Kidney (tissue), 14 donors: ENCODE measurements around the gene ICE2. TPM values are rescaled to one million over a fixed set of nuclear protein-coding genes. Genes with fewer than 3 reads are reported as not detected.
A peak's percentile ranks its signal among the peaks of the same experiment; 100 is the strongest.

Experiments used
- DNase-seq, 5 donors: peaks; one replicate each; pipeline ENCODE4 v3.0.0-alpha.2; 2013 to 2020
- FAIRE-seq: peaks from 2 replicates; lab custom pipeline; 2012; peaks lifted over from hg19 to GRCh38; lab: Jason Lieb, UNC
- H3K27ac ChIP-seq, 2 donors: one replicate each; pipeline ENCODE4 v1.7.0; 2013; ENCODE audit warnings: low read depth in 2 of 2, low read length in 2 of 2, inconsistent platforms in 1 of 2
- H3K27me3 ChIP-seq: one replicate; pipeline ENCODE4 v1.7.1; 2013; ENCODE audit warnings: low read length, inconsistent platforms; ENCODE audit not compliant: control insufficient read depth, insufficient read depth
- H3K36me3 ChIP-seq, 3 donors: one replicate each; pipeline versions ENCODE4 v1.7.0 to v1.7.1; 2013; ENCODE audit warnings: low read length in 3 of 3, control low read depth in 1 of 3, inconsistent platforms in 1 of 3; ENCODE audit not compliant: insufficient read depth in 3 of 3, control insufficient read depth in 2 of 3
- H3K4me1 ChIP-seq, 3 donors: one replicate each; pipeline versions ENCODE4 v1.7.0 to v1.7.1; 2013; ENCODE audit warnings: low read length in 3 of 3, inconsistent platforms in 1 of 3, low read depth in 1 of 3; ENCODE audit not compliant: control insufficient read depth in 2 of 3, insufficient read depth in 2 of 3
- H3K4me3 ChIP-seq, 3 donors: one replicate each; pipeline versions ENCODE4 v1.7.0 to v1.8.1; 2013; ENCODE audit warnings: low read length in 3 of 3, control low read depth in 1 of 3, inconsistent platforms in 1 of 3
- H3K9ac ChIP-seq, 3 donors: one replicate each; pipeline versions ENCODE4 v1.7.0 to v1.7.1; 2013; ENCODE audit warnings: low read length in 3 of 3, control low read depth in 1 of 3, inconsistent platforms in 1 of 3
- H3K9me3 ChIP-seq, 3 donors: one replicate each; pipeline versions ENCODE4 v1.7.0 to v1.7.1; 2013; ENCODE audit warnings: low read length in 3 of 3, control low read depth in 1 of 3, inconsistent platforms in 1 of 3; ENCODE audit not compliant: control insufficient read depth in 2 of 3, insufficient read depth in 1 of 3
- CTCF ChIP-seq: IDR thresholded peaks from 3 replicates; pipeline ENCODE4 v1.5.1; 2012; ENCODE audit warnings: mild to moderate bottlenecking, moderate library complexity, borderline replicate concordance; ENCODE audit not compliant: insufficient read depth; ENCODE audit errors: extremely low read depth
- intact Hi-C: fragments of 100-400 bp; cut with DNase I; formaldehyde crosslinking; loops from one replicate; pipeline ENCODE4 v1.11.1; 2022
- polyA plus RNA-seq: library from polyadenylated mRNA; stranded (reverse); fragments of 350-450 nt; fragmentation: Illumina TruSeq; extraction: RNeasy Lipid Tissue Mini Kit (QIAGEN cat#74804); gene quantifications from one replicate; pipeline ENCODE4 v1.2.3, GENCODE V29; 2014; ENCODE audit warnings: low read depth, low replicate concordance; ENCODE audit not compliant: insufficient read depth
- total RNA-seq: library from RNA; stranded (reverse); fragmentation: NEBNext Ultra II Directional; extraction: Animal tissue kit (Norgen Biotek cat#: 25700); gene quantifications from one replicate; pipeline ENCODE4 v1.2.1, GENCODE V29; 2021
- donor health status: control.
- donor health status: control.
- donor health status: control.
- donor health status: control.
- donor health status: control.
- donor health status: DM: yes; HTN: yes; CAD: no.
- donor health status: Normal renal cell carcinoma (clear cell type).

The ICE2 gene
- total and polyA plus RNA-seq, 2 donors from 2014 or later: 16.4 to 61.4 TPM

DNA sequence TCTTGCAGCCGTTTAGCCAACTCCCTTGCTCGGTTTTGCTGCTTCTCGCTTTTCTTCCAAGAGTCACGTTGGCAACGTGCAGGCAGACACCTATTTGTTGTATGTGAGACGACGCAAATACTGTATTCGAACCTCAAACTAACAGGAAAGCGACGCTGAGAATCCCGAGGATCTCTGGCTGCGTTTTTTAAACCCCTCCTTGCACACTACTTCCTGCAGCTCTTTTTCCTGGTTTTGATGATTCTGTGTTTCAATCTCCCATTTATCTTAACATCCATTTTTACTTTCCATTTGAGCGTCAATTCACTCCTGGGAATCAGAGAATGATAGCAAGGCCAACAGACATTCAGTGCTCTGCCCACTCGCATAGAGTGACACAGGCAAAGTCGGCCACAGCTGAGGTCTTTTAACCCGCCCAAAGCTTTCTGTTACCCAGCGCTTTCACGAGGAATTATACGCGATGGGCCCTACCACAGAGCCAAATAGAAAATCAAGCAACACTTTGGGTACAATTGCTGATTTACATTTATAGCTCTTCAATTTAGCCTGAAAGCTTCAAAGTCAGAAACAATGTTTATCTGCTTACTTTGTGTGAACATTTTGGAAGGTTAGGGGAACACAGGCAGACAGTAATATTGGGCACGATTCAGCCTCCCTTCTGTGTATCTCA is 79.6 kb downstream of the ICE2 start:
- no peaks in the 10 kb centered on the region for H3K27me3 ChIP-seq
- H3K9ac ChIP-seq: no peak overlapping the region
- no peak overlapping the region for H3K27ac ChIP-seq
- TF ChIP-seq CTCF: no peak
- no peaks in the 10 kb centered on the region for H3K9me3 ChIP-seq
- peak overlapping the region in 1 of 3 donors; percentile 37 for H3K4me3 ChIP-seq
- peaks cover 6 to 13% (median 8%) of the 10 kb centered on the region in 3 donors for H3K4me1 ChIP-seq
- DNase-seq (no peak), FAIRE-seq (no peak)
- intact Hi-C loops: no loop called here
- peaks cover 0 to 2% (median 0%) of the 10 kb centered on the region in 3 donors for H3K36me3 ChIP-seq

- Histone ChIP-seq H3K36me3 (peaks cover 0 to 2% (median 0%) of the 10 kb centered on the region in 3 donors), H3K9ac (peak within 1 kb of the TSS; percentile 57 to 80 (median 78)), H3K27ac (peak within 1 kb of the TSS; percentile 82 to 87), H3K4me3 (peak within 1 kb of the TSS; percentile 65 to 85 (median 72)), H3K9me3 (no peaks in the 10 kb centered on the region), H3K27me3 (no peaks in the 10 kb centered on the region), H3K4me1 (peaks cover 11 to 28% (median 20%) of the 10 kb centered on the region in 3 donors)
- DNase-seq (peak; percentile 69 to 97 (median 83)), FAIRE-seq (no peak)
- intact Hi-C loops: no loop called here
- no peak for TF ChIP-seq CTCF
Observed at GRCh38 chr15:60397772-60398445, 81.0 kb downstream of the ICE2 start, which contains the start of gene ANXA2. TSS of gene ANXA2 (minus strand) at chr15:60397986. CDS start at chr15:60386075, 11,911 bp downstream.

DNA sequence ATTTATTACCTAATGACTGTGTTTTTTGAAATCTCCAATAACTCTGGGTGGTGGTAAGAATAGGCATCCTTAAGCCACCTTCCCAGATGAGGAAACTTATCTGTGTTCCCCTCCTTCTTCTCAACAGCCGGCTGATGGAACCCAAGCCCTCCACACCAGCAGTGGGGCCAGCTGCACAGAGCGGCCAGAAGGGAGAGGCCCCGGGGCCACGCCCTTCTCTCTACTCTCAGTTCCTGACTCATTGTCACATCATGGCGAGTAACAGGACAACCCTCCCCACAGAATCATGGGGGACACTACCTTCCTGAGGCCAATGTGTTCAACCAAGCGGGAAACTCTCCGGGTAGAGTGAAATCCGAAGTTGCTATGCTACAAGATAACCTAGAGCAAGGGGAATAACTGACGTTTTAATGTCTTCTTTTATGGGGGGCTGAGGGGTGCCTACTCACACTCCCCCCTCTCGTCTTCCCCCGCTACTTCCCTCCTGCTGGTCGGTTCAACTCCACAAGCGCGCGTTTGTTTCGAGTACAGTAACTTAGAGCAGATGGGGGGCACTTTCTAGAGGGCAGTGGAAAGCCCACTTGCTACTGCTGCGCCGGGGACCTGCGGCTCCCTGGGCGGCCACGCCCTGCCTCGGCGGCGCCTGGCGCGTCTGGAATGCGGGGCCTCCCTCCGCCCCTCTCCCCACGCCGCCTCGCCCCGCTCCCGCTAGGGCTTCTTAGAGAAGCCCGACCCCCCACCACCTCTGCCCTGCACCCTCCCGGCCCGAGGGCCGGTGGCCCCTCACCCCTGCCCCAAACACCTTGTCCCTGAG is 81.8 kb downstream of the ICE2 start:
- Histone ChIP-seq H3K4me3 (peak overlapping the region; percentile 65 to 85 (median 72)), H3K9me3 (no peaks in the 10 kb centered on the region), H3K9ac (peak overlapping the region; percentile 57 to 80 (median 78)), H3K4me1 (peaks cover 9 to 32% (median 21%) of the 10 kb centered on the region in 3 donors), H3K27me3 (no peaks in the 10 kb centered on the region), H3K36me3 (peaks cover 0 to 2% (median 0%) of the 10 kb centered on the region in 3 donors), H3K27ac (peak overlapping the region; percentile 82 to 87)
- TF ChIP-seq CTCF: no peak
- no peak for FAIRE-seq
- DNase-seq: peak; percentile 68 to 87 (median 83)
- intact Hi-C loops: no loop called here
